COLO829 (cell line): Measurements from ENCODE around the gene ILDR2.
A peak's percentile ranks its signal among the peaks of the same experiment; 100 is the strongest.

ENCODE experiments used
- DNase-seq: peaks from one replicate; pipeline ENCODE4 v3.0.0; 2012; ENCODE audit warnings: low spot score

ILDR2 gene

DNA sequence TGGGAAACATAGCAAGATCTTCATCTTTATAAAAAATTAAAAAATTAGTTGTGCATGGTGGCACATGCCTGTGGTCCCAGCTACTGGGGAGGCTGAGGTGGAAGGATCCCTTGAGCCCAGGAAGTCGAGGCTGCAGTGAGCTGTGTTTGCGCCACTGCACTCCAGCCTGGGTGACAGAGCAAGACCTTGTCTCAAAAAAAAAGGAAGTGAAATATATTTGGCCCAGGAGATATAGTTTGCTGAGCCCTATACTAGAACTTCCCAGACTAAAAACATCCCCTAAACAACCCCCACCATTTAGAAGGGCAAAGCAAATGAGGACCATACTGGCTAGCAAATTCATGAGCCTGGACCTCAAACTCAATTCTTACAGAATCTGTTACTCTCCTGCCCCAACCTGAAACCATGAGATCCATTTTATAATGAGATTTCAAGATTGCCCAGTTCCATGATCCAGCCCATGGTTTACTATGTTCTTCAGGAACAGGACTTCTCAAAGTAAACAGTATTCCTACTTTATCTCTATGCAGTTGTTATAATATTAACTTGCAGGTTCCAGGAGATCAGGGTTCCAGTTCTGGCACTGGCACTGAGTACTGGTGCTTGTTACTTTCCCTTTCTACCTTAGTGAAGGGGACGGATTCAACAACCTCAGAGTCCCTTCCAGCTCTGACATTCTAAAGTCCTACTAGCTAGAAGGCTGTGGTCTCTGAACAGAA lies 50.4 kb downstream of the ILDR2 start:
- no peak for DNase-seq

DNA sequence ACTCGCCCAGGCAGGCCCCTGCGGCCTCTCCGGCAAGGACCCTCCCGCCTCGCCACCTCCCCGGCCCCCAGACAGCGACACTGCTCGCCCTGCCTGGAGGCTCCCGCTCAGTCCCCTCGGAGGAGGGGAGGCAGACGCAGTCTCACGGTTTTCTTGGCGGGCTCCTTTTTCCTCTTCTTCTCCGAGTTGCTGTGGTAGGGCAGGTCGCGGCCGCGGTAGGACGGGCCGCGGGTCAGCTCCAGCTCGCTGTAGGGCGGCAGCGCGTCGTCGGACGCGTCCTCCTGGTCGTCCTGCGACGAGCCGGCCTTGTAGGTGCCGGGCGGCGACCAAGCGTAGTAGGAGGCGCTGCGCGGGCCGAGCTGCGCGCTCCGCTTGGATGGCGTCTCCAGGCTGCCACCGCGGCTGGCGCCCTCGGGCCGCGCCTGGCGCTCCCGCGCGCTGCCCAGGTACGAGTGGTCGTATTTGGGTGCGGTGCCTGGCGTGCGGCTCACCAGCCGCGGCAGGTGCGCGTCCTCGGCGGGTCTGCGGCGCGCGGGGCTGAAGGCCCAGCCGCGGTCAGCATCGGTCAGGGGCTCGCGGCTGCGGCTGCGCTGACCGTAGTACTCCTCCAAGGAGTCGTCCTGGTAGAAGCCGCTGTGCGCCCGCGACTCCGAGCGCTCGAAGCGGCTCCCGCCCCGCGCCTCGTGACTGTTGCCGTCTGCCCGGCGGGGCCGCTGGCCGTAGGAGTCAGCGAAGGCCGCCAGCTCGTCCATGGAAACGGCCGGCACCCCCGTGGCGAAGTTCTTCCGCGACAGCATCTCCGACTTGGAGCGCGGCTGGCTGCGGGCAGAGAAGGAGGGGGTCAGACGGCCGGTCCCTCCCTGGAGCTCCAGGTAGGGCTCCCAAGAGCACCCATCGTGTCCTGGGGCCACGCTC lies 54.5 kb downstream of the ILDR2 start:
- no peak for DNase-seq

DNA sequence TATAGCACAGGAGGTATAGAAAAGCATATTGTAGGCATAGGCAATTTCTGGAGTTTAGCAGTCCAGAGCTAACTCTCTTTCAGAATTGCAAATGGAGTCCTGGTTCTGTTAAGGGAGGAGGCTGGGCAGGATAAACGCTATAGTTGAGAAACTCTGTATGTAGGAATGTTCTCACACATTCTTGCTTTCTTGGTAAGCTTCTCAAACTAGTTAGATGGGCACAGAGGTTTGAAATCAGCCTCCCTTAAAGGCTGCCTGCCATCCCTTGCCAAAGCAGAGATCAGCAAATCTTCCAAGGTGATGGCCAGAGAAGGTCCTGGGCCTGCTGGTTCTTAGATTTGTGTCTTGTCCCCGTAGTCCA lies 56.4 kb downstream of the ILDR2 start:
- DNase-seq, result no peak

DNA sequence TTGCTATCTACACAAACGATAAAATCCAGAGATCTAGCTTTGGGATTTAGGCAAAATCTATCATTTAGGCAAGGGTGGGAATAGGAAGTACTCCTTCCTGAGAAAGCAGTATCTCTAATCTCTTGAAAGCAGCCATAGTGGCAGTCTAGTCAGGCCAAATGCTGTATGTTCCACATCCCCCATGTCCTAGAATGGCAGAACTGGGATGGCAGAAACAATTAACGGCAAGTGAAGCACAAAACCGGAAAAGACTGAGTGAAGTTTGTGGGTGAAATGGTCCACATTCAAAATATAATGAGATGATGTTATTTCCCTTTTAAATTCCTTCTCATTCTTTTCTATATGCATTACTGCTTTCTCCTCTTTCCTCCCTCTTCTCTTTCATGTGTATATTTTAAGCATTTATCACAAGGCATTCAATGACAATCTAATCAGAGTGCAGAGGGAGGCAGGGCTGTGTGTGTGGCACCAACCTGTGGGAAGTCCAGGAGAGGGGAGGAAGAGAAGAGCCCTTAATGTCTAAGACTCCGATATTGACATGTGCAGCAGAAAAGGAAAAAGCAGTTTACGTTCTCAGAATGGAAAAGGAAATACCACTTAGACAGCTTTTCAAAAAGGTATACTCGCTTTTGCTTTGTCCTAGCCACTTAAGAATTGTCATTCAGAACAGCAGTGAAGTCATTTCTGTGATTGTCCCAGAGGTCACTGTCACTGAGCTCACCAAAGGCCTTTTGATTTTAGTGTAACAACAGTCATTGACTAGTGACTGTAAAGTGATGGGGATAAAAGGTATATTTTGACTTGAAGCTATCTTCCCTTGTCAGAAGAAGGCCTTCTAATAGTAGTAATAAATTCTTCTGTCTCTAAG lies 57.0 kb downstream of the ILDR2 start:
- no peak for DNase-seq

DNA sequence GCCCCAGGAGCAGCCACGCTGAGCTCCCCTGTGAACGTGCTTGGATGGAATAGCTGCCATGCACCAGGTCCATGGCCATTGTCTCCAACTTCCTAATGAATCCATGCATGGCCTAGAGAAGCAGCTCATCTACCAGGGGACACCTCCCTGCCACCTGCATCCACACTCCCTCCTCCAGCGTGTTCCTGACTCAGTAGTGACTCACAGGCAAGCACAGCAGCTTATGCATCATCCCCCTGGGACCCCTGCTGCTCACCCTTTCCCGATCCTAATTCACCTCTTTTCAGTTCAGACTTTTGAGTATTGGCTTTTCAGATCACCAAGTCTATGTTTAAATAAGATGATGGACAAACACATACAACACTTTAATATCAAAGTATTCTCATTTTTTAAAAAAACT lies 59.4 kb downstream of the ILDR2 start:
- no peak for DNase-seq

DNA sequence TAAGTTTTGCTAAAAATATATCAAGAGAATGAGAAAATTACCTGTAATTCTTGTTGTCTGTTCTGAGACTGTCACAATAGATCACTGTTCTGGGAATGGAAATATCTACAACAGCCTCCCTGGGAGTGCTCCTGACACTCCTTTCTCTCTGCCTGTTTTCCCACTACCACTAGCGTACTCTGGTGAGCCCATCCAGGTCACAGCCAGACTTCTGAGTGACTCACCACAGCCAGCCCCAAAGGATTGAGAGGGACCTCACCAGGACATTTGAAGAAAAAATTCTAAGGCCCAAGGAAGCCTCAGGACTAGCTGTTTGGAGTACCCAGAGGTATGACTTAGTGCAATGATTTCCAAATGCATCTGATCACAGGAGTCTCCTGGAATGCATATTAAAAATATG lies 60.3 kb downstream of the ILDR2 start:
- DNase-seq, result no peak

DNA sequence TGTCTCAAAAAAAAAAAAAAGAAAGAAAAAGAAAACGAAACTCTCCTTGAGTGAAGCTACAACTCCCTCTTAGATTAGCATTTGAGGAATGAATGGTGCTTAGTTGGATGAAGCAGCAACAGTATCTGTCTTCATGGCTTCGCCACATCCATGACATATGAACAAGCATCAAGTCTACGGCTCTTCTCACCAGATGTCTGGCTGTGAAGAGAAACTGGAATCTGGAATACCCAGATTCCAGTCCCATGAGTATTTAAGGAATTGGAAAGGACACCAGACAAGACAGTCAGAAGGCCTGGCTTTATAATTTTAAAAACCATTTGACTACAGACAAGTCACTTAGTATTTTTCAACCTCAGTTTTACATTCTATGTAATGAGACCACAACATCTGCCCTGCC lies 61.2 kb downstream of the ILDR2 start:
- no peak for DNase-seq

DNA sequence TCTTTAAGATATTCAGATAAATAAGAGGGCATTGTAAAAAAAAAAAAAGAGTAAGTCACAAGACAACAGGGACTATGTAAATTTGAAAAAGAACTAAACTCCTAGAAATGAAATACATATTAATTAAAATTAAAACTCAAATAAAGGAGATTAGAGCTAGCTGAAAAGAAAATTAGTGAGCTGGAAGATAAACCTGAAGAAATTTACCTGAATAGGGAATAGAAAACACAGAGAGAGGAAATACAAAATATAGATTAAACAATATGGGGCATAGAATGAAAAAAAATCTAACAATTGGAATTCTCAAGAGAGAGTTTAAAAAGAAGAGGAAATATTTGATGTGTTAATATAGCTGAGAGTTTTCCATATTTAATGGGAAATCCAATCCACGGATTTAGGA lies 63.7 kb downstream of the ILDR2 start:
- DNase-seq, result no peak

DNA sequence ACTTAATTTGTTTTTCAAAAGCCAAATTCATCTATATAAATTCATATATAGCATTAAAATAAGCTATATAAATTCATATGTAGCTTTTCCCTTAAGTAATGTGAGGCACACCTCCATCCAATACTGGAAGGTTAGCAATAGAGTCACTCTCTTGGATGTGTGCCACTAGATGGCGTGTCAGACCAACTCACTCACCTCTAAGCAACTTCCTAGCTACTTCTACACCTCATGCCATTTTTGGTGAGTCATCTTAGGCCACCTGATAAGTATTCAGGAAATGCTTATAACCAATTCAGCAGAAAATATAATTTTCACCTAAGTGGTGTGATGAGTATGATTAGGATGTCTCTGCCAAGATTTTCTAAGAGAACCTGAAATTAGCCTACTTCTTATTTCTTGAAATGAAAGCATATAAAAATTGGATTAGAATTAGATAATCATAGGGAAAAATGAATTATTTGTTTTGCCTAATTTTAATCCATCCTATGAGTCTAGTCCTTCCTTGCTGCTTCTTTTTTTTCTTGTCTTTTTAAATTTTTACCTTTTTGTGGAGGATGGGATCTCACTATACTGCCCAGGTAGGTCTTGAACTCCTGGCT lies 64.8 kb downstream of the ILDR2 start:
- DNase-seq, result peak; percentile 92

DNA sequence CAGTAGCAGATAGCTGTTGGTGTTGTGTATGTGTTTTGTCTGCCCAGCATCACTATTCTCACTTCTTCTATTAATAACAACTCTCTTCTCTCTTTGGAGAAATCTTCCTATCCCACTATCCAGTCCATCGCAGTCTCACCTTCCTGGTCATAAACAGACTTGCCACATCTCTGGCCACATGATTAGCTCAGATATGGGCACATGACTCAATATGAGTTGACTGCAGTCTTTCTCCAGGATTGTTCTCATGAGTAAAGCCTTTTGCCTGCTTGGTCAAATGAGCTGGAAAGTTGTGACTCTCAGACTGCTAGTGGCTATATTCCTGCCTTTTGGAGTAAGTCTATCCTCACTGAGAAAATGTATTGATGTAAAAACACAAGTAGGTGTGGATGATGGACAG lies 66.4 kb downstream of the ILDR2 start:
- DNase-seq, result no peak

DNA sequence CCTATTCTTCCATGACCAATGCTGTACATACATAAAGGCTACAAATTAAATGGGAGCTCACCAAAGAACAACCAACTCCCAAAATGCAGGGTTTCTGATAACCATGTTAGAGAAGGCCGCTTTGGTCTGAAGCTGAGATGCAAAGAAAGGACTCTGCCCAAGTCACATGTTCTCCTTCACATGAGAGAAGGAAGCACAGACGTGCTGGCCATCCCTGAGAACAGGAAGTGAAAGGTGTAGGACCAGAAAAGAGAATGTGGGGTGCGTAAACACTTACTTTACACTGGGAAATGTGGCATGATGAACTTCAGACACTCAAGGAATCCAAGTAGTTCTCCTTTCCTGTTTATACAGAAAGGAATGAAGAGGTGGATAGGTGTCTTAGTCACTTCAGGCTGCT lies 67.6 kb downstream of the ILDR2 start:
- DNase-seq, result no peak

DNA sequence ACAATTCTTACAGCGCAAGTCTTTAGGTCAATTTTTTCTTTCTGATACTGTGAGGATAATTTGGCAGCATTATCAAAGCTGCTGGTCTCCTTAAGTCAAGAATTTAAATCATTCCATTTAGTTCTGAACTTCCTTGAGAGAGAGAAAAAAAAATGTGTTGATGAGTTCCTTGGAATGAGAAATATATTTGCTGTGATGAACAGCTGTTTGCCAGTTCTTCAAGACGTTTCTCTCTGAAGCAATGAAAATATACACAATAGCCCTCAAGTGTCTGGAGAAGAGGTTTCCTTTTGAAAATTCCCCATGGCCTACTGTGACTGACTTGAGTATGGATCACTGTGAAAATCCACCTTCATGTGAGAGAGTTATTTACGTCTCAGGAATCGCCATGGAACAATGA lies 68.3 kb downstream of the ILDR2 start:
- DNase-seq, result no peak

DNA sequence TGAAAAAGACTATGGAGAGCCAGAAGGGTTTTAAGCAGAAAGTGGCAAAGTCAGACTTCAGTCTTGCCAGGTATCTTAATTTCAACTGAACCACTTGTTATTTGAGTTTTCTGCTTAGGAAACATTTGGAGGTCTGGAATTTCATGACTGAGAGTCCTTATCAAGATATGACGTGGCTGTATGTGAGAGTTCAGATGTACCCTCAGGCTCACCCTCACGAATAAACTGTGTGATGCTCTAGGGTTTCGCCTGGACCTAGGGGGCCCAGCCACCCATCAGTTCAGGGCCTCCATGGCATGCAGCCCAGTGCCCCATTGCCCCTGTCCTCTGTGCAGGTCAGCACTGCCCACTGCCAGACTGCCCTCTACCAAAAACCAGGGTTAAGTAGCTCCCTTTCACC lies 68.7 kb downstream of the ILDR2 start:
- DNase-seq, result no peak

DNA sequence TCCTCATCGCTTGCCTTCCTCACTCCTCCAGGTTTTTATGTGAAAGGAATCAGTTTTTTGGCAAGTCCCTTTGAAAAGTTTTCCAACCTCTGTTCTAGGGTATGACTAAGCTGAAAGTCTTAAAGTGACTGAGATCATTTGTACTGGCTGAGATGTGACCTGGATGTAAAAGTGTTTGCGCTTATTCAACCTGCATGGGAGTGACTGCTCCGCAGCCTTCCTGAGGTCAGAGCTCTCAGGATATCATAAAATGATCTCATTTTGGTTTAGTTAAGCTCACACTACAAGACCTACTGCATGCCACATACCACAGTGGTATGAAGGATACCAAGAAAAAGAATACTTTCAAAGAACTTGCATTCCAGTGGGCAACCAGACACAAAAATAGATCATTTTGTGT lies 69.4 kb downstream of the ILDR2 start:
- DNase-seq, result no peak

DNA sequence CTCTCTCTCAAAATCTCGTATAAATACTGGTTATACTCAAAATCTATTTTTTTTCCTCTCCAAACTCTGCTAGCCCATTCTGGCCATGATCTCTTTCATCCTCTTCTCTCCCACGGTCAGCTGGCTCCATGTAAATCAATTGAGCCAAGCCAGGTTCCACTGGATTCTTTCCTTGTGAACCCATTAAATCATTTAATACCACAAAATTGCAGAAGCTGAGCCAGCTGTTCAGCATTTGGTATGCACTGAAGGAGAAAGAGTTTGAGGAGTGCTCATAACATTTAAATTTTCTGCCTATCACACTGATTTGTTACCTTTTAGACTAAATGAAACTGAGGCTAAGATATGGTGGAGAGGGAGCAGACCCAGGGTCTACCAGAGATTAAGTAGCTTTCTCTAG lies 70.2 kb downstream of the ILDR2 start:
- no peak for DNase-seq

DNA sequence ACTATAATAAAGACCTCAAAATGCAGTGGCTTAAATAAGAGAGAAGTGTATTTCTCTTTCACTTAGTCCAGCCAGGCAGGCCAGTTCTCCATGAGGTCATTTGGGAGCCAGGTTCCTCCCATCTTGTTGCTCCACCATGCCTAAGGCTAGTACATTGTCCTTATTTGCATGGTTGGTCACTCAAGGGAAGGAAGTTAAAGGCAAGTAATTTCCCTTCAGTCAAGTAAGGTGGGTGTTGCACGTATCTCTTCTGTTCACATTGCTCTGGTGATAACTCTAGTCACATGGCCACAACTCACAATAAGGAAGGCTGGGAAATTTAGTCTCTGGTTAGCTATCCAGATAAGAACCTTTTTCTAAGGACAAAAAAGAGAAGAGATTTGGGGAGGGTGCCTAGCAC lies 72.1 kb downstream of the ILDR2 start:
- DNase-seq, result no peak

DNA sequence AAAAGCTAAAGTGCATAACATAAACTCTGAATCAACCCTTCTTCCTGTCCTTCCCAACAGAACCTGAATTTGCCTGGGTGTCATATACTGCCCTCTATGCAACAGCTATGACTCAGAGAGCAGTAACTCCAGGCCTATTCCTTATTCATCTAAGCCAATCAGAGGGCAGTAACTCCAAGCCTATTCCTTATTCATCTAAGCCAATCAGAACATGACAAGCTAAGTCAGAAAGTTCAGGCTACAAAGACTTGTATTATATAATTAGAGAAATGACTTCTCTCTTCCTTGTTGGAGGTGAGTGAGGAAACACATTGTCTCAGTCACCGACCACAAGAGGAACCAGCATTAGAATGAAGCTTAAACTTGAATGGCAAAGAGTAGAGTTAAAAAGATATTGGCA lies 73.1 kb downstream of the ILDR2 start:
- peak; percentile 81 for DNase-seq

DNA sequence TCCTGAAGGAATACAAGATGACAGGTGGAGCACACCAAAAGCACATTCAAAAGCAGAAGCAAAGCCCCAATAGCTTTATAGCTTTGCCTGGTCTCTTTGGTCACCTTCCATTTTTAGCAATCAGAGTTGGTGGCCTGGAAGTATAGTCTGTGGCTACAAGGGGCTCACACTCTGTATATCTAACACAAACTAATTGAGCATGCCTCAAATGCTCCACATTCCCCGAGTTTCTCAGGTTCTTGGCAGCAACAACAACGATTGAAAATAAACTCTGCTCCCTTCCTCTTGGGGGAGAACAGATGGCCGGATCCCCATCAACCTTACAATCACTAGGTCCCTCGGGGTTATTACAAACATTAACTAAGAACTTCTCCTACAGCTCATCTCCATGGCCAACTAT lies 74.4 kb downstream of the ILDR2 start:
- DNase-seq, result no peak

DNA sequence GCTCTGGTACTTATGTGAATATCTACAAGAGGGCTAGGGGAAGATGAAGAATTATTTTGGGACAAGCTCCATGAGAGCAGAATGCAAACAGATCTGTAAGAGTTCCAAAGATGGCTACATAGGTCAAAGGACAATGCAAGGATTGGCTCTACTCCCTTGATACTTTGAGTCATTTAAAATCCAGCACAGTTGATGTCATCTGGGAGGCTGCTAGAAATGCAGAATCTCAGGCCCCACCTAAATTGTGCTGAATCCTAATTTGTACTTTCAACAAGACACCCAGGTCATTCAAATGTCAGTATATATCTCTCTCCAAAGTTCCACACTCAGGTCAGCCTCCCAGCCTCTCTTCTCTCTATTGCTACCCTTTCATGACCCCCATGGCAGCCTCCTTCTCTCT lies 75.6 kb downstream of the ILDR2 start:
- no peak for DNase-seq

DNA sequence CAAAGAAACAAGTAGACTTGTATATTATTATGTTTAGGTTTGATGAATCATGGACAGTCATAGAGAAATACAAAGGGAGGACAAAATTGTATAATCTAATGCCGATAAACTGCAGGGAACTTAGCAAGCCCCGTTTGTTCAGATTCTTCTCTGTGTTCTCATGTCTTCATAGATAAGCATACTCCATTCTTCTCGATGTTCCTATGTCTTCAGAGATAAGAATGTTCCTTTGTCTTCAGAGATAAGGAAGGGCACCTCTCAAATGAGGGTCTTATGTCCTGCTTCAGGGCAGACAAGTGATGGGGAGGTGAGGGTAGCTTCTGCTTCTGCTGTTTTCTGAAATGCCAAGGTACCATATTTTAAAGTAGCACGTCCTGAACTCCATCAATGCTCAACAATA lies 79.6 kb downstream of the ILDR2 start:
- DNase-seq, result no peak

DNA sequence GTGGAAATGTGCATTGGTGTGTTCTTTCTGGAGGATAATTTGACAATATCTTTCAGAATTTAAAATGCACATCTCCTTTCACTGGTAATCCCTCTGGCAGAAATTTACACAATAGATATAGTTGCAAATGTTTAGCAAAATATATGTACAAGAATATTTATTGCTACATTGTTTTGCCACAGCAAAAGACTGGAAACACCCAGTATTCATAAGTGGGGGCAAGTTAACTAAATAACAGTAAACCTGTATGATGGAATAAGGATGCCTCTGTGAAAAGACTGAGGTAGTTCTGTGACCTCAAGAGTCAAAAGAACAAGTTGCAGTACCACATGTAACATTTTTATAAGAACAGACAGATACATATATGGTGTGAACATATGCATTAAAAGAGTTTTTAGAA lies 85.6 kb downstream of the ILDR2 start:
- no peak for DNase-seq

DNA sequence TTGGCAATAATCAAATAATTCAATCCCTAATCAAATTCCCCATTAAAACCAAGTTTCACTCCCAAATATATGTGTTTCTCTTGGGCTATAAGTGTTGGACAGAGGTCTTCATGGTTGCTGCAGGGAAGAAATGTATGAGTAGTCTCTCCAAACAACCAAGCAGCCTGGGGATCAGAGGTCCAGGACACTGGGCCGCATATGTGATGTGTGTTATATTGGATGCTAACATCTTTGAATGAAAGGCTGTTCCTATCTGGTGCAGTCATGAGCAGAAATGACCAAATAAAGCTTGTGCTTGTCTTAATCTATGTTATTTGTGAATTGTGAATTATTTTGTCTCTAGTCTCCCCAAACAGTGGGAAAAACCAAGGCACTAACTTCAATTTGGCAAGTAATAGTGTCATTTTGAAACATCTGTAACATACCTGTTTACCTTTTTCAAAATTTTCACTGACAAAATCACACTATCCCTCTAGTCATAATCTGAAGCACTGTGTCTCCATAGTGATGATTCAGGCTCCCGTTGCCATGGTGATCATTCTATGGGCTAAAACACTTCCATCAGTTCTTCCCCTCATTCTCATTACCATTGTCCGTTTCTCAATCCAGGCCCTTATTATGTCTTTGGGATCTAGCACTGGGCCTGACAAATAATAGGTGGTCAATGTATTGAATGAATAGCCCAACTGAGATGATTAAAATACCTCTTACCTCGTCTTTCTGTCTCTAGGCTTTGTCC lies 86.8 kb downstream of the ILDR2 start:
- no peak for DNase-seq
